Astrocyte of the cerebellum (primary cell): ENCODE results near the gene NES.

ENCODE experiments used
- DNase-seq: peaks from one replicate; pipeline ENCODE4 v3.0.0-alpha.2; 2011; ENCODE audit warnings: low read depth
- H3K4me3 ChIP-seq: 2 replicates; pipeline ENCODE4 v1.5.1; 2011; ENCODE audit warnings: mild to moderate bottlenecking, low read depth, low read length, moderate library complexity
- in situ Hi-C: cut with HindIII; loops from 2 replicates; pipeline ENCODE4 v1.10.0; 2017; ENCODE audit warnings: low sequenced_read_pairs
- TF ChIP-seq, protein P1 (sequence below): IDR thresholded peaks from 2 replicates; pipeline ENCODE4 v1.5.1; 2012; ENCODE audit warnings: low read length, low read depth, moderate library complexity, mild to moderate bottlenecking; ENCODE audit errors: missing control alignments

NES gene

GRCh38 chr1:156708218-156708661, 31.0 kb upstream of the NES start:
- no peak overlapping the region for H3K4me3 ChIP-seq
- DNase-seq: no peak
- in situ Hi-C loops: no loop called here
- TF ChIP-seq, protein P1, sequence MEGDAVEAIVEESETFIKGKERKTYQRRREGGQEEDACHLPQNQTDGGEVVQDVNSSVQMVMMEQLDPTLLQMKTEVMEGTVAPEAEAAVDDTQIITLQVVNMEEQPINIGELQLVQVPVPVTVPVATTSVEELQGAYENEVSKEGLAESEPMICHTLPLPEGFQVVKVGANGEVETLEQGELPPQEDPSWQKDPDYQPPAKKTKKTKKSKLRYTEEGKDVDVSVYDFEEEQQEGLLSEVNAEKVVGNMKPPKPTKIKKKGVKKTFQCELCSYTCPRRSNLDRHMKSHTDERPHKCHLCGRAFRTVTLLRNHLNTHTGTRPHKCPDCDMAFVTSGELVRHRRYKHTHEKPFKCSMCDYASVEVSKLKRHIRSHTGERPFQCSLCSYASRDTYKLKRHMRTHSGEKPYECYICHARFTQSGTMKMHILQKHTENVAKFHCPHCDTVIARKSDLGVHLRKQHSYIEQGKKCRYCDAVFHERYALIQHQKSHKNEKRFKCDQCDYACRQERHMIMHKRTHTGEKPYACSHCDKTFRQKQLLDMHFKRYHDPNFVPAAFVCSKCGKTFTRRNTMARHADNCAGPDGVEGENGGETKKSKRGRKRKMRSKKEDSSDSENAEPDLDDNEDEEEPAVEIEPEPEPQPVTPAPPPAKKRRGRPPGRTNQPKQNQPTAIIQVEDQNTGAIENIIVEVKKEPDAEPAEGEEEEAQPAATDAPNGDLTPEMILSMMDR: no peak

DNA sequence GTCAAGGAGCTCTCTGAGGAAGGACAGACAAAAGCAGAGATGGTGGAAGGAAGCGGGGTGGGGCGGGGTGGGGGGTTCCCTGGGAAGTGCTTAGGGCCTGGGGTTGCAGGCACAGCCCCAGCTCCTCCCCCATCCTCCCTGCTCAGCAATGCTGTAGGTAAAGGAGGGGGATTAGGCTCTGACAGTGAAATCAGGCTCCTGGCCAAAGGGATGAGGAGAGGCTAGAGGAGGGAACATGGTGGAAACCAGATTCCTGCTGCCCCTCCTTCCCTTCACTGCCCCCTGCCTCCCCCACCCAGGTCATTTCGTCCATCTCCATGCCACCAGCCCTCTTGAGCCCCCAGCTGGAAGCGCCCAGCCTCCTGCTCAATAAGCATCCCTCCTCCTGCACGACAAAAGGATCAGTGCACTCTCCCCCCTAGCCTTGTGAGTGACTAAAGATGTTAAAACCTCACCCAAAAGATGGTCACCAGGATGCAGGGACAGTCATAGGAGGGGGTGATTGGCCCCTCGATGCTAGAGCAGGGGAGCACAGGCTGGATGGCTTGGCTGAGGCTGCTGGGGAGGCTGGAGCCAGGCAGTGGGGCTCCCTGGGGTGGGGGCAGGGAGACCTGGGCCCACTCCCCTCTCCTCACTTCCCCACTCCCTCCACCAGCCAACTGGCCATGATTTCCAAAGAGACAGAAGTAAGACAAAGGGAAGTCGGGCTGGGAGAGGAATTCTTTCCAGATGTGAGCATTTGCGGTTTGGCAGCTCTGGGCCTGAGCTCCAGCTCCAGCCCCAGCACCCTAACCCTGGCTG, 30.4 kb upstream of the NES start:
- TF ChIP-seq, protein P1: no peak
- H3K4me3 ChIP-seq: no peak overlapping the region
- no peak for DNase-seq
- in situ Hi-C loops: no loop called here

DNA sequence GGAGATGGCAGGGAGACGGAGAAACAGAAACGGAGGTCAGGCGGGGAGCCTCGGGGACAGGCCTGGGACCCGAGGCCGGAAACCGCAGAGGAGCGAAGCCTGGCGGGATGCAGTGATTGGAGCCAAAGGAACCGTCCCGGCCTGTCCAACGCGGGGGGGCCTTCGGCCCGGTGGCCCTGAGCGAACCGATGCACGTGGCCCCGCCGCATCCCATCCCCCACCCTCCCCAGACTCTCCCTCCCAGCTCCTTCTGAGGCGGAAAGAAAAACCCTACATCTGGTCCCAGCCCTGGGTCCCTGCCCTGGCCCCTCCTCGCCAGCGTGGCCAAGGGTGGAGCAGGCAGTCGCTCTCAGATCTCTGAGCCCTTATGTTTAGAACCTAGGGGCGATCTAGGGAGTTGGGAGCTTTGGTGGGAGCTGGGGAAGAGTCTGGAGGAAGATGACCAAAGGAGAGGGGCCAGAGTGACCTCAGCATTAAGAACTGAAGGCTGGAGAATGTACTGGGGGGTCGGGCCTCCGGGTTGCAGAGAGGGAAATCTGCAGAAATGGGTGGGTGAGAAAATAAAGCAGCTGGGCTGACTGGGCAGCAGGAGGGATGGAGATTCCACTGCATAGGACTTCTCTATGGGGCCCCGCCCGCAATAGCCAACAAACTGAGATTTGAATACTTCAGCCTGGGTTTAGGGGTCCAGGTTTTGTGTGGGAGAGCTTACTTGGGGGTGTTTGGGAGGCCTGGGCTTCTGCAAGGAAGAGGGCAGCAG, 29.6 kb upstream of the NES start:
- DNase-seq: no peak
- in situ Hi-C loops: no loop called here
- TF ChIP-seq, protein P1: no peak
- peak overlapping the region; percentile 9 for H3K4me3 ChIP-seq

- in situ Hi-C loops: no loop called here
- H3K4me3 ChIP-seq: peak overlapping the region; percentile 32
- TF ChIP-seq, protein P1: peak; percentile 72
- DNase-seq: no peak
These were observed 28.9 kb upstream of the NES start for GRCh38 chr1:156705918-156706656.

- no peak for DNase-seq
- peak within 1 kb of the TSS; percentile 32 for H3K4me3 ChIP-seq
- in situ Hi-C loops: no loop called here
- TF ChIP-seq, protein P1: no peak
These were observed 28.2 kb upstream of the NES start, which contains the start of gene CRABP2 for GRCh38 chr1:156705321-156705917. TSS of gene CRABP2 (minus strand) at chr1:156705583. CDS start at chr1:156705446, 137 bp downstream.

DNA sequence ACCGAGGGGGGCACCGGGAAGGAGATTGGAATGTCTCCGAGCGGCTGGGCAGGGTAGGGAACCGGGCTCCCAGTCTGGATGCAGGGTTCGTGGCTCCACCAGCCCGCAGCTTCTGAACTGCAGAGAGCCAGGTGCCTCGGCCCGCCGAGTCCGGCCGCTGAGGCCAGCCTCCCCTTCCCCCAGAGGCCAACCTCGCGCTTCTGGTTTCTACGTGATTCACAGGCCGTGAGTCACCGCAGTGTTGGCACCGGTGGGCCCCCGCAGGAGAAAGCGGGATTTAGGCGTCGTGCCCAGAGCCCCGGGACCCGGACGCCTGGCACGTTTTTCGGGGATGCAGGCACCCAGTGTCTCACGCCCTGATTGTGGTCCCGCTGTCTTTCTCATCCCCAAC, 27.7 kb upstream of the NES start:
- TF ChIP-seq, protein P1: no peak
- no peak for DNase-seq
- H3K4me3 ChIP-seq: peak overlapping the region; percentile 32
- in situ Hi-C loops: no loop called here
